ENCODE measurements around the gene SLC25A23. TPM values are rescaled to one million over a fixed set of nuclear protein-coding genes. Genes with fewer than 3 reads are reported as not detected.

Gene SLC25A23
- total RNA-seq, 2 experiments from 2014 or later: 10.5 to 10.8 TPM

GRCh38 chr19:6470173-6470572, 10.6 kb upstream of the SLC25A23 start:
- H3K27ac Mint-ChIP-seq: no peak overlapping the region
- peaks cover 53% of the 10 kb centered on the region for H3K36me3 ChIP-seq (ENCODE audit: insufficient read depth, low read length)
- H3K9me3 Mint-ChIP-seq: no peaks in the 10 kb centered on the region
- POLR2A ChIA-PET: interaction anchor here (0.9 to 1.9 kb wide), 2 partner anchors 9 to 11 kb away, joined by 3 to 5 read pairs; partner anchors contain the start of gene DENND1C
- intact Hi-C loops (cut with DNase I, micrococcal nuclease): no loop called here
- no peaks in the 10 kb centered on the region for H3K27me3 Mint-ChIP-seq
- H3K36me3 Mint-ChIP-seq (ENCODE audit: low read depth): peaks cover 57% of the 10 kb centered on the region
- no peaks in the 10 kb centered on the region for H3K27me3 ChIP-seq (ENCODE audit: control insufficient read depth in 1 of 2, insufficient read depth in 2 of 2, low read length in 2 of 2)
- peak in 1 of 14 experiments; percentile 14 for DNase-seq
- CTCF ChIA-PET: no interaction called here
- no peak for TF ChIP-seq CTCF (IDR thresholded peaks at IDR 0.05)
- no peak for ATAC-seq (ENCODE audit: poor library complexity)
- H3K27ac ChIP-seq (ENCODE audit: low read depth in 1 of 2, low read length in 2 of 2): no peak overlapping the region
- no peak overlapping the region for H3K4me3 Mint-ChIP-seq
- no peak overlapping the region for H3K4me3 ChIP-seq (ENCODE audit: low read length)
- H3K9me3 ChIP-seq (ENCODE audit: control insufficient read depth in 1 of 2, insufficient read depth in 1 of 2, low read length in 2 of 2): no peaks in the 10 kb centered on the region
- peaks cover under 1% of the 10 kb centered on the region for H3K4me1 ChIP-seq (ENCODE audit: insufficient read depth, low read length)
- H3K4me1 Mint-ChIP-seq (ENCODE audit: low read depth): peaks cover 6% of the 10 kb centered on the region

GRCh38 chr19:6467384-6467783, 7.8 kb upstream of the SLC25A23 start:
- intact Hi-C loops (cut with DNase I, micrococcal nuclease): no loop called here
- H3K27ac ChIP-seq (ENCODE audit: low read depth in 1 of 2, low read length in 2 of 2): no peak overlapping the region
- ATAC-seq (ENCODE audit: poor library complexity) (no peak), DNase-seq (no peak)
- POLR2A ChIA-PET: interaction anchor here (2.3 kb wide), 1 partner anchor 14 kb away, joined by 9 read pairs; the partner anchor contains the start of gene DENND1C
- H3K36me3 ChIP-seq (ENCODE audit: insufficient read depth, low read length): peaks cover 36% of the 10 kb centered on the region
- peaks cover 16% of the 10 kb centered on the region for H3K4me1 ChIP-seq (ENCODE audit: insufficient read depth, low read length)
- H3K27me3 ChIP-seq (ENCODE audit: control insufficient read depth in 1 of 2, insufficient read depth in 2 of 2, low read length in 2 of 2): no peaks in the 10 kb centered on the region
- H3K9me3 Mint-ChIP-seq: no peaks in the 10 kb centered on the region
- no peaks in the 10 kb centered on the region for H3K9me3 ChIP-seq (ENCODE audit: control insufficient read depth in 1 of 2, insufficient read depth in 1 of 2, low read length in 2 of 2)
- no peak for TF ChIP-seq CTCF (IDR thresholded peaks at IDR 0.05)
- no peak overlapping the region for H3K27ac Mint-ChIP-seq
- H3K4me3 ChIP-seq (ENCODE audit: low read length): no peak overlapping the region
- H3K36me3 Mint-ChIP-seq (ENCODE audit: low read depth): peaks cover 48% of the 10 kb centered on the region
- no peaks in the 10 kb centered on the region for H3K27me3 Mint-ChIP-seq
- peaks cover 14% of the 10 kb centered on the region for H3K4me1 Mint-ChIP-seq (ENCODE audit: low read depth)
- CTCF ChIA-PET: no interaction called here
- no peak overlapping the region for H3K4me3 Mint-ChIP-seq

- peaks cover 16% of the 10 kb centered on the region for H3K4me1 ChIP-seq (ENCODE audit: insufficient read depth, low read length)
- DNase-seq (peak in 1 of 14 experiments; percentile 16), ATAC-seq (ENCODE audit: poor library complexity) (no peak)
- no peaks in the 10 kb centered on the region for H3K9me3 Mint-ChIP-seq
- POLR2A ChIA-PET: interaction anchor here (2.3 kb wide), 1 partner anchor 15 kb away, joined by 9 read pairs; the partner anchor contains the start of gene DENND1C
- H3K4me3 Mint-ChIP-seq: no peak overlapping the region
- no peaks in the 10 kb centered on the region for H3K9me3 ChIP-seq (ENCODE audit: control insufficient read depth in 1 of 2, insufficient read depth in 1 of 2, low read length in 2 of 2)
- peaks cover 48% of the 10 kb centered on the region for H3K36me3 Mint-ChIP-seq (ENCODE audit: low read depth)
- H3K4me1 Mint-ChIP-seq (ENCODE audit: low read depth): peaks cover 19% of the 10 kb centered on the region
- H3K27ac ChIP-seq (ENCODE audit: low read depth in 1 of 2, low read length in 2 of 2): no peak overlapping the region
- H3K36me3 ChIP-seq (ENCODE audit: insufficient read depth, low read length): peaks cover 33% of the 10 kb centered on the region
- intact Hi-C loops (cut with DNase I, micrococcal nuclease): no loop called here
- H3K27me3 ChIP-seq (ENCODE audit: control insufficient read depth in 1 of 2, insufficient read depth in 2 of 2, low read length in 2 of 2): no peaks in the 10 kb centered on the region
- CTCF ChIA-PET: no interaction called here
- H3K4me3 ChIP-seq (ENCODE audit: low read length): no peak overlapping the region
- peak overlapping the region; percentile 36 for H3K27ac Mint-ChIP-seq
- TF ChIP-seq CTCF (IDR thresholded peaks at IDR 0.05): no peak
- no peaks in the 10 kb centered on the region for H3K27me3 Mint-ChIP-seq
Observed at GRCh38 chr19:6466526-6467248, 7.1 kb upstream of the SLC25A23 start.
